HEK293 (cell line): ENCODE measurements around the gene SMAD4.

Source experiments
- CTCF ChIA-PET: fragments of 350-600 bp; formaldehyde crosslinking; extraction: SDS; loops from one replicate; lab custom pipeline; 2021; ENCODE audit warnings: antibody characterized with exemption; lab: Yijun Ruan, JAX
- POLR2A ChIA-PET: fragments of 300-600 bp; formaldehyde crosslinking; extraction: SDS; loops from one replicate; lab custom pipeline; 2020; ENCODE audit warnings: antibody characterized with exemption, inconsistent platforms; lab: Yijun Ruan, JAX
- H3K27ac ChIP-seq: fragments of 200-500 bp; sonication (Bioruptor generic); 2 replicates; pipeline ENCODE4 v1.5.1; 2014; ENCODE audit warnings: low read depth, low read length, control low read depth, inconsistent platforms; ENCODE audit errors: extremely low read depth
- H3K36me3 ChIP-seq, 2 experiments: fragments of 200-500 bp in 1 of 2; sonication (Bioruptor generic) in 1 of 2; 1 replicate in 1 of 2; 2 replicates in 1 of 2; pipeline ENCODE4 v1.5.1; 2014 to 2017; ENCODE audit warnings: inconsistent platforms in 2 of 2, low read length in 2 of 2; ENCODE audit not compliant: control insufficient read depth in 2 of 2, insufficient read depth in 1 of 2
- H3K4me1 ChIP-seq: fragments of 200-500 bp; sonication (Bioruptor generic); 2 replicates; pipeline ENCODE4 v1.5.1; 2014; ENCODE audit warnings: mild to moderate bottlenecking, low read length, inconsistent platforms; ENCODE audit not compliant: control insufficient read depth, insufficient read depth
- H3K4me3 ChIP-seq: 2 replicates; pipeline ENCODE4 v1.5.1; 2011; ENCODE audit warnings: low read depth, mild to moderate bottlenecking, control low read depth, low read length, moderate library complexity
- H3K9me3 ChIP-seq: fragments of 200-500 bp; sonication (Bioruptor generic); 2 replicates; pipeline ENCODE4 v1.5.1; 2014; ENCODE audit warnings: low read depth, low read length, inconsistent platforms; ENCODE audit not compliant: control insufficient read depth, insufficient read depth
- GLIS2 ChIP-seq: fragments of 450-650 bp; formaldehyde crosslinking; IDR thresholded peaks from 2 replicates; pipeline ENCODE4 v1.5.1; 2016; ENCODE audit warnings: missing biosample characterization, missing genetic modification characterization
- HOXC10 ChIP-seq: sonication (generic); formaldehyde crosslinking; IDR thresholded peaks from 2 replicates; pipeline ENCODE4 v1.8.1; 2023; ENCODE audit warnings: mild to moderate bottlenecking, missing genetic modification reagents
- MYNN ChIP-seq: fragments of 450-650 bp; formaldehyde crosslinking; IDR thresholded peaks from 2 replicates; pipeline ENCODE4 v1.5.1; 2016; ENCODE audit warnings: missing biosample characterization, missing genetic modification characterization, borderline replicate concordance
- OSR2 ChIP-seq: fragments of 450-650 bp; formaldehyde crosslinking; IDR thresholded peaks from 2 replicates; pipeline ENCODE4 v1.5.1; 2016; ENCODE audit warnings: missing biosample characterization, missing genetic modification characterization
- REPIN1 ChIP-seq: fragments of 450-650 bp; formaldehyde crosslinking; IDR thresholded peaks from 2 replicates; pipeline ENCODE4 v1.5.1; 2017; ENCODE audit warnings: missing biosample characterization, missing genetic modification characterization, low read depth
- SP3 ChIP-seq: fragments of 450-650 bp; formaldehyde crosslinking; IDR thresholded peaks from 2 replicates; pipeline ENCODE4 v1.5.1; 2016; ENCODE audit warnings: missing biosample characterization, missing genetic modification characterization
- ZBTB10 ChIP-seq: fragments of 450-650 bp; formaldehyde crosslinking; IDR thresholded peaks from 2 replicates; pipeline ENCODE4 v1.5.1; 2016; ENCODE audit warnings: missing biosample characterization, missing genetic modification characterization
- ZNF16 ChIP-seq: fragments of 450-650 bp; formaldehyde crosslinking; IDR thresholded peaks from 2 replicates; pipeline ENCODE4 v1.5.1; 2016; ENCODE audit warnings: low read depth, missing biosample characterization, missing genetic modification characterization
- ZNF169 ChIP-seq: fragments of 450-650 bp; formaldehyde crosslinking; IDR thresholded peaks from 2 replicates; pipeline ENCODE4 v1.5.1; 2016; ENCODE audit warnings: missing biosample characterization, missing genetic modification characterization
- ZNF2 ChIP-seq: fragments of 450-650 bp; formaldehyde crosslinking; IDR thresholded peaks from 2 replicates; pipeline ENCODE4 v1.5.1; 2016; ENCODE audit warnings: missing biosample characterization, missing genetic modification characterization
- ZNF221 ChIP-seq: fragments of 450-650 bp; formaldehyde crosslinking; IDR thresholded peaks from 2 replicates; pipeline ENCODE4 v1.5.1; 2017; ENCODE audit warnings: missing biosample characterization, missing genetic modification characterization, borderline replicate concordance
- ZNF302 ChIP-seq: fragments of 450-650 bp; formaldehyde crosslinking; IDR thresholded peaks from 2 replicates; pipeline ENCODE4 v1.5.1; 2016; ENCODE audit warnings: missing biosample characterization, missing genetic modification characterization, low read depth
- ZNF354C ChIP-seq: fragments of 450-650 bp; formaldehyde crosslinking; IDR thresholded peaks from 2 replicates; pipeline ENCODE4 v1.5.1; 2016; ENCODE audit warnings: missing biosample characterization, missing genetic modification characterization, low read depth, borderline replicate concordance
- ZNF433 ChIP-seq: fragments of 450-650 bp; formaldehyde crosslinking; IDR thresholded peaks from 2 replicates; pipeline ENCODE4 v1.5.1; 2016; ENCODE audit warnings: missing biosample characterization, missing genetic modification characterization, low read depth
- ZNF544 ChIP-seq: fragments of 450-650 bp; formaldehyde crosslinking; IDR thresholded peaks from 2 replicates; pipeline ENCODE4 v1.5.0; 2017; ENCODE audit warnings: missing biosample characterization, missing genetic modification characterization
- ZNF664 ChIP-seq: fragments of 450-650 bp; formaldehyde crosslinking; IDR thresholded peaks from 2 replicates; pipeline ENCODE4 v1.5.1; 2016; ENCODE audit warnings: missing biosample characterization, missing genetic modification characterization
- ZNF704 ChIP-seq: fragments of 450-650 bp; formaldehyde crosslinking; IDR thresholded peaks from 2 replicates; pipeline ENCODE4 v1.5.1; 2016; ENCODE audit warnings: missing biosample characterization, missing genetic modification characterization
- ZNF768 ChIP-seq: fragments of 450-650 bp; formaldehyde crosslinking; IDR thresholded peaks from 2 replicates; pipeline ENCODE4 v1.5.1; 2018; ENCODE audit warnings: missing biosample characterization, mild to moderate bottlenecking, missing genetic modification characterization
- ZNF791 ChIP-seq: fragments of 450-650 bp; formaldehyde crosslinking; IDR thresholded peaks from 2 replicates; pipeline ENCODE4 v1.5.1; 2016; ENCODE audit warnings: missing biosample characterization, missing genetic modification characterization
- ZNF837 ChIP-seq: fragments of 450-650 bp; formaldehyde crosslinking; IDR thresholded peaks from 2 replicates; pipeline ENCODE4 v1.5.1; 2016; ENCODE audit warnings: missing biosample characterization, missing genetic modification characterization
- TF ChIP-seq, protein P1 (sequence below): fragments of 450-650 bp; formaldehyde crosslinking; IDR thresholded peaks from 2 replicates; pipeline ENCODE4 v1.5.1; 2017; ENCODE audit warnings: missing biosample characterization, missing genetic modification characterization

Gene SMAD4

GRCh38 chr18:51068105-51068504, 38.1 kb downstream of the SMAD4 start (continued):
- no peak for TF ChIP-seq ZNF704

- TF ChIP-seq ZNF354C (tag by site-specific recombination) = no peak
- TF ChIP-seq ZNF791 (tag by site-specific recombination) = no peak
- TF ChIP-seq MYNN (tag by site-specific recombination) = no peak
- no peak for TF ChIP-seq ZNF433 (tag by site-specific recombination)
- TF ChIP-seq, protein P1, sequence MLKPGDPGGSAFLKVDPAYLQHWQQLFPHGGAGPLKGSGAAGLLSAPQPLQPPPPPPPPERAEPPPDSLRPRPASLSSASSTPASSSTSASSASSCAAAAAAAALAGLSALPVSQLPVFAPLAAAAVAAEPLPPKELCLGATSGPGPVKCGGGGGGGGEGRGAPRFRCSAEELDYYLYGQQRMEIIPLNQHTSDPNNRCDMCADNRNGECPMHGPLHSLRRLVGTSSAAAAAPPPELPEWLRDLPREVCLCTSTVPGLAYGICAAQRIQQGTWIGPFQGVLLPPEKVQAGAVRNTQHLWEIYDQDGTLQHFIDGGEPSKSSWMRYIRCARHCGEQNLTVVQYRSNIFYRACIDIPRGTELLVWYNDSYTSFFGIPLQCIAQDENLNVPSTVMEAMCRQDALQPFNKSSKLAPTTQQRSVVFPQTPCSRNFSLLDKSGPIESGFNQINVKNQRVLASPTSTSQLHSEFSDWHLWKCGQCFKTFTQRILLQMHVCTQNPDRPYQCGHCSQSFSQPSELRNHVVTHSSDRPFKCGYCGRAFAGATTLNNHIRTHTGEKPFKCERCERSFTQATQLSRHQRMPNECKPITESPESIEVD (tag by site-specific recombination) = no peak
- no peak for TF ChIP-seq SP3
- H3K36me3 ChIP-seq = peaks cover 42 to 52% of the 10 kb centered on the region in 2 experiments
- no peaks in the 10 kb centered on the region for H3K4me1 ChIP-seq
- POLR2A ChIA-PET = interaction anchor here (1.2 kb wide), 1 partner anchor 11 kb away, joined by 3 read pairs; no protein-coding TSS in a partner anchor
- H3K9me3 ChIP-seq = no peaks in the 10 kb centered on the region
- no peak overlapping the region for H3K4me3 ChIP-seq
- no peak overlapping the region for H3K27ac ChIP-seq
- CTCF ChIA-PET = interaction anchor here (0.6 to 1.1 kb wide), 2 partner anchors 10 to 86 kb away, joined by 3 read pairs; no protein-coding TSS in a partner anchor
These were observed 39.9 kb downstream of the SMAD4 start for GRCh38 chr18:51069885-51070284.

DNA sequence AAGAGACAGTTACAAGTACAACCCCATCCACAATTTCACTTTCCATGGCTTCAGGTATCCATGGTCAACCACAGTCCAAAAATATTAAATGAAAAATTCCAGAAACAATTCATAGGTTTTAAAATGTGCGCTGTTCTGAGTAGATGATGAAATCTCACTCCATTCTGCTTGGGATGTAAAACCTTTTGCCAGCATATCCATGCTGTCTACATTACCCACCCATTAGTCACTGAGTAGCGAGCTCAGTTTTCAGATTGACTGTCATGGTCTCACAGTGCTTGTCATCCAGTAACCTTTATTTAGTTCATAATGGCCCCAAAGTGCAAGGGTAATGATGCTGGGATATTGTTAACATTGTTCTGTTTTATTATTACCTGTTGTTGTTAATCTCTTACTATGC, 40.5 kb downstream of the SMAD4 start:
- Histone ChIP-seq H3K9me3 (no peaks in the 10 kb centered on the region), H3K4me1 (no peaks in the 10 kb centered on the region), H3K4me3 (no peak overlapping the region), H3K36me3 (peaks cover 37 to 45% of the 10 kb centered on the region in 2 experiments), H3K27ac (no peak overlapping the region)
- TF ChIP-seq REPIN1 (tag by site-specific recombination) (no peak), ZNF544 (no peak), OSR2 (tag by site-specific recombination) (no peak), ZNF768 (tag by site-specific recombination) (no peak), ZBTB10 (tag by site-specific recombination) (no peak), ZNF16 (no peak), ZNF704 (no peak), GLIS2 (tag by site-specific recombination) (no peak), HOXC10 (CRISPR knock-in tag) (no peak), ZNF302 (tag by site-specific recombination) (no peak), ZNF837 (tag by site-specific recombination) (no peak), ZNF664 (tag by site-specific recombination) (no peak), ZNF169 (tag by site-specific recombination) (no peak), ZNF2 (no peak), ZNF221 (no peak)
- TF ChIP-seq, protein P1 (tag by site-specific recombination) = no peak
- ChIA-PET CTCF (interaction anchor here (1.1 kb wide), 1 partner anchor 10 kb away, joined by 3 read pairs; no protein-coding TSS in a partner anchor), POLR2A (interaction anchor here (1.2 kb wide), 1 partner anchor 10 kb away, joined by 3 read pairs; no protein-coding TSS in a partner anchor)
